Measurements from ENCODE around the gene CEP192.
A peak's percentile ranks its signal among the peaks of the same experiment; 100 is the strongest.

The CEP192 gene

DNA sequence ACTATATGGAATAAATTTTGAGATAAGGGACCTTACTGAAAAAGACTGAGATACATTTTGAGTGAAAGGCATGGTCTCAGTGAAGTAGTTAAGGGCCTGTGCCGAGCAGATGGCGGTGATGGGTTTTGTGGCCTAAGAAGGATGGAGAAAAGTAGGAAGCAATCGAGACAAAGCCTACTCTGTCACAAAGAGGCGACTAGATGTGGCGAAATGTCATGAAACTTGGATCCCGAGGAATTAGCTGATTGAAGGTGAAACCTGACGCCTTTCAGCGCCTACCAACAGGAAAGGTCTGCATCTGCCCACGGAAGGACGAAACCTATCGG is 558 bp upstream of the CEP192 start:
- Histone ChIP-seq H3K4me2 (ENCODE audit: low read depth, low read length, poor library complexity, severe bottlenecking) (peak overlapping the region; percentile 81), H3K9me3 (ENCODE audit: insufficient read depth, low read depth, low read length) (no peaks in the 10 kb centered on the region), H3F3A (ENCODE audit: low read depth) (peaks cover 3% of the 10 kb centered on the region; the same call in 1 of the 2 replicates), H3K79me2 (ENCODE audit: insufficient read depth, low read length) (peaks cover 51% of the 10 kb centered on the region), H2AFZ (ENCODE audit: low read length) (peak overlapping the region; percentile 82), H3K27me3 (ENCODE audit: insufficient read depth, low read length, poor library complexity, severe bottlenecking) (no peaks in the 10 kb centered on the region), H3K4me3 (ENCODE audit: low read length, poor library complexity, severe bottlenecking) (peak overlapping the region; percentile 81), H3K36me3 (ENCODE audit: insufficient read depth, low read length) (peaks cover 10% of the 10 kb centered on the region; the same call in 1 of the 2 replicates), H3K9me2 (replicated peaks; ENCODE audit: low read depth, low read length) (no peaks in the 10 kb centered on the region), H3K4me1 (ENCODE audit: insufficient read depth, low read length, poor library complexity, severe bottlenecking) (peaks cover 43% of the 10 kb centered on the region), H3K9ac (ENCODE audit: low read depth, low read length, poor library complexity, severe bottlenecking) (peak overlapping the region; percentile 89), H4K20me1 (ENCODE audit: insufficient read depth, low read length, poor library complexity, severe bottlenecking) (peaks cover 33% of the 10 kb centered on the region)
- TF ChIP-seq EZH2phosphoT487 (IDR thresholded peaks at IDR 0.05; ENCODE audit: borderline replicate concordance) (no peak), CTCF (conservative IDR thresholded peaks at IDR 0.05; ENCODE audit: low read length) (no peak)

- Histone ChIP-seq H3K4me1 (ENCODE audit: insufficient read depth, low read length, poor library complexity, severe bottlenecking) (peaks cover 54% of the 10 kb centered on the region), H3K27me3 (ENCODE audit: insufficient read depth, low read length, poor library complexity, severe bottlenecking) (no peaks in the 10 kb centered on the region)
- TF ChIP-seq EZH2phosphoT487 (IDR thresholded peaks at IDR 0.05; ENCODE audit: borderline replicate concordance) (no peak), CTCF (conservative IDR thresholded peaks at IDR 0.05; ENCODE audit: low read length) (no peak)
Observed at GRCh38 chr18:12991821-12992179, 638 bp downstream of the CEP192 start.

GRCh38 chr18:12993439-12993838 is 2.3 kb downstream of the CEP192 start:
- Histone ChIP-seq H2AFZ (ENCODE audit: low read length) (no peak overlapping the region), H3K9me3 (ENCODE audit: insufficient read depth, low read depth, low read length) (no peaks in the 10 kb centered on the region), H3K79me2 (ENCODE audit: insufficient read depth, low read length) (peaks cover 79% of the 10 kb centered on the region), H3K4me1 (ENCODE audit: insufficient read depth, low read length, poor library complexity, severe bottlenecking) (peaks cover 64% of the 10 kb centered on the region), H4K20me1 (ENCODE audit: insufficient read depth, low read length, poor library complexity, severe bottlenecking) (peaks cover 60% of the 10 kb centered on the region), H3K36me3 (ENCODE audit: insufficient read depth, low read length) (no peaks in the 10 kb centered on the region), H3K4me3 (ENCODE audit: low read length, poor library complexity, severe bottlenecking) (peak overlapping the region; percentile 81), H3F3A (ENCODE audit: low read depth) (no peaks in the 10 kb centered on the region), H3K9me2 (replicated peaks; ENCODE audit: low read depth, low read length) (no peaks in the 10 kb centered on the region), H3K27me3 (ENCODE audit: insufficient read depth, low read length, poor library complexity, severe bottlenecking) (no peaks in the 10 kb centered on the region), H3K9ac (ENCODE audit: low read depth, low read length, poor library complexity, severe bottlenecking) (peak overlapping the region; percentile 89), H3K4me2 (ENCODE audit: low read depth, low read length, poor library complexity, severe bottlenecking) (peak overlapping the region; percentile 99)
- no peak for TF ChIP-seq CTCF (conservative IDR thresholded peaks at IDR 0.05; ENCODE audit: low read length)
- no peak for TF ChIP-seq EZH2phosphoT487 (IDR thresholded peaks at IDR 0.05; ENCODE audit: borderline replicate concordance)

More at GRCh38 chr18:12991821-12992179, 638 bp downstream of the CEP192 start:
- H3K4me2 ChIP-seq (ENCODE audit: low read depth, low read length, poor library complexity, severe bottlenecking): peak overlapping the region; percentile 99
- peaks cover 45% of the 10 kb centered on the region for H4K20me1 ChIP-seq (ENCODE audit: insufficient read depth, low read length, poor library complexity, severe bottlenecking)
- H3K36me3 ChIP-seq (ENCODE audit: insufficient read depth, low read length): 0 out of 2 replicates have a peak, but pooled peaks cover 5% of the 10 kb centered on the region
- peaks cover 2% of the 10 kb centered on the region; the same call in 1 of the 2 replicates for H3F3A ChIP-seq (ENCODE audit: low read depth)
- H3K9ac ChIP-seq (ENCODE audit: low read depth, low read length, poor library complexity, severe bottlenecking): peak overlapping the region; percentile 89
- peak overlapping the region; percentile 88 for H2AFZ ChIP-seq (ENCODE audit: low read length)
- no peaks in the 10 kb centered on the region for H3K9me3 ChIP-seq (ENCODE audit: insufficient read depth, low read depth, low read length)
- peaks cover 63% of the 10 kb centered on the region for H3K79me2 ChIP-seq (ENCODE audit: insufficient read depth, low read length)
- no peaks in the 10 kb centered on the region for H3K9me2 ChIP-seq (replicated peaks; ENCODE audit: low read depth, low read length)
- H3K4me3 ChIP-seq (ENCODE audit: low read length, poor library complexity, severe bottlenecking): peak overlapping the region; percentile 81
